WTC11 (cell line): Measurements from ENCODE around the gene S100PBP. TPM values are rescaled to one million over a fixed set of nuclear protein-coding genes. Genes with fewer than 3 reads are reported as not detected.
"Not testable (repeated sequence)": the region's sequence is repeated elsewhere in the genome, so short reads cannot be mapped to it uniquely, and the experiment has no call there.

Source experiments
- ATAC-seq: fragments of 200-7000 bp; cut with Tn5 transposase; 2 replicates; pipeline ENCODE4 v1.10.0; 2021; ENCODE audit warnings: mild to moderate bottlenecking, moderate library complexity
- CTCF ChIA-PET: fragments of 300-600 bp; sonication (Branson Sonifier 250); formaldehyde crosslinking; loops from one replicate; lab custom pipeline; 2021; ENCODE audit warnings: antibody characterized with exemption; lab: Charles Lee
- POLR2A ChIA-PET: fragments of 350-600 bp; sonication (Branson Sonifier 250); formaldehyde crosslinking; loops from one replicate; lab custom pipeline; 2021; ENCODE audit warnings: antibody characterized with exemption; lab: Charles Lee
- DNase-seq: peaks from one replicate; pipeline ENCODE4 v3.0.0; 2021; ENCODE audit warnings: low spot score
- H3K27ac Mint-ChIP-seq: 2 replicates; pipeline ENCODE4 v1.8.0; 2021; ENCODE audit warnings: mixed read lengths
- H3K27me3 Mint-ChIP-seq: 2 replicates; pipeline ENCODE4 v1.8.0; 2021; ENCODE audit warnings: low read depth, mild to moderate bottlenecking, moderate library complexity, mixed read lengths
- H3K36me3 Mint-ChIP-seq: 2 replicates; pipeline ENCODE4 v1.8.0; 2021; ENCODE audit warnings: mixed read lengths
- H3K4me1 Mint-ChIP-seq: 2 replicates; pipeline ENCODE4 v1.8.0; 2022; ENCODE audit warnings: mixed read lengths
- H3K4me3 Mint-ChIP-seq: 2 replicates; pipeline ENCODE4 v1.8.0; 2021; ENCODE audit warnings: mild to moderate bottlenecking, moderate library complexity, mixed read lengths
- H3K9me3 Mint-ChIP-seq: 2 replicates; pipeline ENCODE4 v1.8.0; 2021; ENCODE audit warnings: mixed read lengths
- CREM ChIP-seq: sonication (generic); formaldehyde crosslinking; IDR thresholded peaks from 2 replicates; pipeline ENCODE4 v1.8.1; 2022; ENCODE audit warnings: mild to moderate bottlenecking, missing genetic modification reagents, moderate library complexity
- GABPB1 ChIP-seq: sonication (generic); formaldehyde crosslinking; IDR thresholded peaks from 2 replicates; pipeline ENCODE4 v1.8.1; 2023; ENCODE audit warnings: mild to moderate bottlenecking, missing genetic modification reagents
- MXD4 ChIP-seq: fragments of 250-450 bp; sonication (Bioruptor Pico); IDR thresholded peaks from 2 replicates; pipeline ENCODE4 v1.8.0; 2021; ENCODE audit warnings: mild to moderate bottlenecking, moderate library complexity, borderline replicate concordance
- NR1H2 ChIP-seq: sonication (generic); formaldehyde crosslinking; IDR thresholded peaks from 2 replicates; pipeline ENCODE4 v1.9.0; 2021; ENCODE audit warnings: mild to moderate bottlenecking, moderate library complexity, missing genetic modification reagents
- NR3C1 ChIP-seq: sonication (generic); formaldehyde crosslinking; conservative IDR thresholded peaks from 2 replicates; pipeline ENCODE4 v1.8.1; 2023; ENCODE audit warnings: low read depth, mild to moderate bottlenecking, missing genetic modification reagents
- ZMAT4 ChIP-seq: fragments of 250-450 bp; sonication (Bioruptor Pico); IDR thresholded peaks from 2 replicates; pipeline ENCODE4 v1.9.0; 2021; ENCODE audit warnings: mild to moderate bottlenecking
- ZNF121 ChIP-seq: sonication (generic); formaldehyde crosslinking; IDR thresholded peaks from 2 replicates; pipeline ENCODE4 v1.8.0; 2023; ENCODE audit warnings: missing genetic modification reagents
- total RNA-seq: library from RNA; stranded (reverse); gene quantifications from 3 replicates; pipeline ENCODE4 v1.2.3, GENCODE V29; 2021
- TF ChIP-seq, protein P1 (sequence below): sonication (generic); formaldehyde crosslinking; IDR thresholded peaks from 2 replicates; pipeline ENCODE4 v1.8.0; 2022; ENCODE audit warnings: mild to moderate bottlenecking, missing genetic modification reagents
- TF ChIP-seq, protein P2 (sequence below): sonication (generic); formaldehyde crosslinking; IDR thresholded peaks from 2 replicates; pipeline ENCODE4 v1.8.1; 2023; ENCODE audit warnings: mild to moderate bottlenecking, missing genetic modification reagents, moderate library complexity
- TF ChIP-seq, protein P3 (sequence below): sonication (generic); formaldehyde crosslinking; IDR thresholded peaks from 2 replicates; pipeline ENCODE4 v1.8.0; 2022; ENCODE audit warnings: missing genetic modification reagents
- TF ChIP-seq, protein P4 (sequence below): sonication (generic); formaldehyde crosslinking; IDR thresholded peaks from 2 replicates; pipeline ENCODE4 v1.8.1; 2023; ENCODE audit warnings: mild to moderate bottlenecking, missing genetic modification reagents, borderline replicate concordance

The S100PBP gene
- total RNA-seq, 1 experiment from 2014 or later: 62.9 TPM

- TF ChIP-seq GABPB1 (CRISPR knock-in tag): no peak
- TF ChIP-seq ZMAT4 (CRISPR knock-in tag): no peak
- TF ChIP-seq, all 79 proteins: peak for 0
These were observed 33.6 kb upstream of the S100PBP start (continued) for GRCh38 chr1:32783851-32784250.

- ChIA-PET POLR2A (no interaction called here), CTCF (no interaction called here)
- DNase-seq (no peak), ATAC-seq (no peak)
- no peak for TF ChIP-seq CREM (CRISPR knock-in tag)
- no peak for TF ChIP-seq ZNF121 (CRISPR knock-in tag)
- no peak for TF ChIP-seq NR1H2 (CRISPR knock-in tag)
- no peak for TF ChIP-seq NR3C1 (CRISPR knock-in tag)
- no peak for TF ChIP-seq MXD4 (CRISPR knock-in tag)
- TF ChIP-seq, protein P1, sequence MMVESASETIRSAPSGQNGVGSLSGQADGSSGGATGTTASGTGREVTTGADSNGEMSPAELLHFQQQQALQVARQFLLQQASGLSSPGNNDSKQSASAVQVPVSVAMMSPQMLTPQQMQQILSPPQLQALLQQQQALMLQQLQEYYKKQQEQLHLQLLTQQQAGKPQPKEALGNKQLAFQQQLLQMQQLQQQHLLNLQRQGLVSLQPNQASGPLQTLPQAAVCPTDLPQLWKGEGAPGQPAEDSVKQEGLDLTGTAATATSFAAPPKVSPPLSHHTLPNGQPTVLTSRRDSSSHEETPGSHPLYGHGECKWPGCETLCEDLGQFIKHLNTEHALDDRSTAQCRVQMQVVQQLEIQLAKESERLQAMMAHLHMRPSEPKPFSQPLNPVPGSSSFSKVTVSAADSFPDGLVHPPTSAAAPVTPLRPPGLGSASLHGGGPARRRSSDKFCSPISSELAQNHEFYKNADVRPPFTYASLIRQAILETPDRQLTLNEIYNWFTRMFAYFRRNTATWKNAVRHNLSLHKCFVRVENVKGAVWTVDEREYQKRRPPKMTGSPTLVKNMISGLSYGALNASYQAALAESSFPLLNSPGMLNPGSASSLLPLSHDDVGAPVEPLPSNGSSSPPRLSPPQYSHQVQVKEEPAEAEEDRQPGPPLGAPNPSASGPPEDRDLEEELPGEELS (CRISPR knock-in tag): no peak
- H3K27me3 Mint-ChIP-seq: no peaks in the 10 kb centered on the region
- no peaks in the 10 kb centered on the region for H3K9me3 Mint-ChIP-seq
- peaks cover 77% of the 10 kb centered on the region for H3K36me3 Mint-ChIP-seq
- no peak overlapping the region for H3K4me3 Mint-ChIP-seq
- H3K27ac Mint-ChIP-seq: no peak overlapping the region
- H3K4me1 Mint-ChIP-seq: no peaks in the 10 kb centered on the region
These were observed 32.6 kb upstream of the S100PBP start for GRCh38 chr1:32784817-32785216.

DNA sequence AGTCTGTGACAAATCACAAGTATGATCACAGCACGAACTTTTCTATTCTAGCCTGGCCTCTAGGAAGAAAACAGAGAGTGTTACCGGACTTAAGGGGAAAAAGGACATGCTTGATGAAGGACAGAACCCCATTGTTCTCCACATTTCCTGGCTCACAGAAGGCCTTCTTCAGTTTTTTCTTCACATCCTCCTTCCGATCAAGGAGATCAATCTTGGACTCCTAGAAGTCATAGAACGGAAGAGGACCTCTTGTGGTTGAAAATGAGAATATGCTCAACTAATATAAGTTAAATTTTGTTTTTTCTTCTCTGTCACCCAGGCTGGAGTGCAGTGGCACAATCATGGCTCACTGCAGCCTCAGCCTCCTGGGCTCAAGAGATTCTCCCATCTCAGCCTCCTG is 30.6 kb upstream of the S100PBP start:
- ATAC-seq (no peak), DNase-seq (no peak)
- TF ChIP-seq, protein P2, sequence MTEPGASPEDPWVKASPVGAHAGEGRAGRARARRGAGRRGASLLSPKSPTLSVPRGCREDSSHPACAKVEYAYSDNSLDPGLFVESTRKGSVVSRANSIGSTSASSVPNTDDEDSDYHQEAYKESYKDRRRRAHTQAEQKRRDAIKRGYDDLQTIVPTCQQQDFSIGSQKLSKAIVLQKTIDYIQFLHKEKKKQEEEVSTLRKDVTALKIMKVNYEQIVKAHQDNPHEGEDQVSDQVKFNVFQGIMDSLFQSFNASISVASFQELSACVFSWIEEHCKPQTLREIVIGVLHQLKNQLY (CRISPR knock-in tag): no peak
- TF ChIP-seq, all 79 proteins: peak for 0
- Mint-ChIP-seq H3K27me3 (no peaks in the 10 kb centered on the region), H3K36me3 (peaks cover 72% of the 10 kb centered on the region), H3K27ac (no peak overlapping the region), H3K9me3 (no peaks in the 10 kb centered on the region), H3K4me3 (no peak overlapping the region), H3K4me1 (no peaks in the 10 kb centered on the region)
- CTCF ChIA-PET: interaction anchor here (0.8 to 1.0 kb wide), 2 partner anchors 14 to 73 kb away, joined by 3 read pairs; no protein-coding TSS in a partner anchor
- POLR2A ChIA-PET: no interaction called here

DNA sequence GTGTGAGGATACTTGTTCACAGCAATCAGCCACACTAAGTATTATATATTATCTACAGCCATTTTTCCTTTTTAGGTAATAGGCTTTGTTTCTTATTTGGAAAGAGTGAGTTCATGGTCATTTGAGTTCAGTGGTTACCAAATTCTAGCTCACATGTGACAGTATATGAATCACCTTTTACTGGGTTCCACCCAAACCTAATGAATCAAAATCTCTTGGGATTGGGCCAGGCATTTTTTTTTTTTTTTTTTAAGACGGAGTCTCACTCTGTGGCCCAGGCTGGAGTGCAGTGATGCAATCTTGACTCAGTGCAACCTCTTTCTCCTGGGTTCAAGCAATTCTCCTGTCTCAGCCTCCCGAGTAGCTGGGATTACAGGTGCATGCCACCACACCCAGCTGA is 28.1 kb upstream of the S100PBP start:
- H3K4me3 Mint-ChIP-seq, H3K27me3 Mint-ChIP-seq, H3K4me1 Mint-ChIP-seq, ATAC-seq, H3K9me3 Mint-ChIP-seq, H3K27ac Mint-ChIP-seq, CTCF ChIA-PET, DNase-seq: not testable (repeated sequence)
- POLR2A ChIA-PET: interaction anchor here (0.7 kb wide), 2 partner anchors 77 to 1443 kb away, joined by 3 to 4 read pairs; no protein-coding TSS in a partner anchor
- peaks cover 65% of the 10 kb centered on the region for H3K36me3 Mint-ChIP-seq

GRCh38 chr1:32791881-32792280 is 25.6 kb upstream of the S100PBP start:
- POLR2A ChIA-PET: no interaction called here
- CTCF ChIA-PET: interaction anchor here (1.2 kb wide), 1 partner anchor 79 kb away, joined by 5 read pairs; no protein-coding TSS in a partner anchor
- Mint-ChIP-seq H3K9me3 (no peaks in the 10 kb centered on the region), H3K4me3 (no peak overlapping the region), H3K27ac (no peak overlapping the region), H3K27me3 (no peaks in the 10 kb centered on the region), H3K36me3 (peaks cover 53% of the 10 kb centered on the region), H3K4me1 (no peaks in the 10 kb centered on the region)
- DNase-seq: no peak
- TF ChIP-seq, protein P3, sequence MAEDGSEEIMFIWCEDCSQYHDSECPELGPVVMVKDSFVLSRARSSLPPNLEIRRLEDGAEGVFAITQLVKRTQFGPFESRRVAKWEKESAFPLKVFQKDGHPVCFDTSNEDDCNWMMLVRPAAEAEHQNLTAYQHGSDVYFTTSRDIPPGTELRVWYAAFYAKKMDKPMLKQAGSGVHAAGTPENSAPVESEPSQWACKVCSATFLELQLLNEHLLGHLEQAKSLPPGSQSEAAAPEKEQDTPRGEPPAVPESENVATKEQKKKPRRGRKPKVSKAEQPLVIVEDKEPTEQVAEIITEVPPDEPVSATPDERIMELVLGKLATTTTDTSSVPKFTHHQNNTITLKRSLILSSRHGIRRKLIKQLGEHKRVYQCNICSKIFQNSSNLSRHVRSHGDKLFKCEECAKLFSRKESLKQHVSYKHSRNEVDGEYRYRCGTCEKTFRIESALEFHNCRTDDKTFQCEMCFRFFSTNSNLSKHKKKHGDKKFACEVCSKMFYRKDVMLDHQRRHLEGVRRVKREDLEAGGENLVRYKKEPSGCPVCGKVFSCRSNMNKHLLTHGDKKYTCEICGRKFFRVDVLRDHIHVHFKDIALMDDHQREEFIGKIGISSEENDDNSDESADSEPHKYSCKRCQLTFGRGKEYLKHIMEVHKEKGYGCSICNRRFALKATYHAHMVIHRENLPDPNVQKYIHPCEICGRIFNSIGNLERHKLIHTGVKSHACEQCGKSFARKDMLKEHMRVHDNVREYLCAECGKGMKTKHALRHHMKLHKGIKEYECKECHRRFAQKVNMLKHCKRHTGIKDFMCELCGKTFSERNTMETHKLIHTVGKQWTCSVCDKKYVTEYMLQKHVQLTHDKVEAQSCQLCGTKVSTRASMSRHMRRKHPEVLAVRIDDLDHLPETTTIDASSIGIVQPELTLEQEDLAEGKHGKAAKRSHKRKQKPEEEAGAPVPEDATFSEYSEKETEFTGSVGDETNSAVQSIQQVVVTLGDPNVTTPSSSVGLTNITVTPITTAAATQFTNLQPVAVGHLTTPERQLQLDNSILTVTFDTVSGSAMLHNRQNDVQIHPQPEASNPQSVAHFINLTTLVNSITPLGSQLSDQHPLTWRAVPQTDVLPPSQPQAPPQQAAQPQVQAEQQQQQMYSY: no peak
- TF ChIP-seq, protein P4, sequence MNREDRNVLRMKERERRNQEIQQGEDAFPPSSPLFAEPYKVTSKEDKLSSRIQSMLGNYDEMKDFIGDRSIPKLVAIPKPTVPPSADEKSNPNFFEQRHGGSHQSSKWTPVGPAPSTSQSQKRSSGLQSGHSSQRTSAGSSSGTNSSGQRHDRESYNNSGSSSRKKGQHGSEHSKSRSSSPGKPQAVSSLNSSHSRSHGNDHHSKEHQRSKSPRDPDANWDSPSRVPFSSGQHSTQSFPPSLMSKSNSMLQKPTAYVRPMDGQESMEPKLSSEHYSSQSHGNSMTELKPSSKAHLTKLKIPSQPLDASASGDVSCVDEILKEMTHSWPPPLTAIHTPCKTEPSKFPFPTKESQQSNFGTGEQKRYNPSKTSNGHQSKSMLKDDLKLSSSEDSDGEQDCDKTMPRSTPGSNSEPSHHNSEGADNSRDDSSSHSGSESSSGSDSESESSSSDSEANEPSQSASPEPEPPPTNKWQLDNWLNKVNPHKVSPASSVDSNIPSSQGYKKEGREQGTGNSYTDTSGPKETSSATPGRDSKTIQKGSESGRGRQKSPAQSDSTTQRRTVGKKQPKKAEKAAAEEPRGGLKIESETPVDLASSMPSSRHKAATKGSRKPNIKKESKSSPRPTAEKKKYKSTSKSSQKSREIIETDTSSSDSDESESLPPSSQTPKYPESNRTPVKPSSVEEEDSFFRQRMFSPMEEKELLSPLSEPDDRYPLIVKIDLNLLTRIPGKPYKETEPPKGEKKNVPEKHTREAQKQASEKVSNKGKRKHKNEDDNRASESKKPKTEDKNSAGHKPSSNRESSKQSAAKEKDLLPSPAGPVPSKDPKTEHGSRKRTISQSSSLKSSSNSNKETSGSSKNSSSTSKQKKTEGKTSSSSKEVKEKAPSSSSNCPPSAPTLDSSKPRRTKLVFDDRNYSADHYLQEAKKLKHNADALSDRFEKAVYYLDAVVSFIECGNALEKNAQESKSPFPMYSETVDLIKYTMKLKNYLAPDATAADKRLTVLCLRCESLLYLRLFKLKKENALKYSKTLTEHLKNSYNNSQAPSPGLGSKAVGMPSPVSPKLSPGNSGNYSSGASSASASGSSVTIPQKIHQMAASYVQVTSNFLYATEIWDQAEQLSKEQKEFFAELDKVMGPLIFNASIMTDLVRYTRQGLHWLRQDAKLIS (CRISPR knock-in tag): no peak
- no peak for TF ChIP-seq ZMAT4 (CRISPR knock-in tag)
- no peak for ATAC-seq

DNA sequence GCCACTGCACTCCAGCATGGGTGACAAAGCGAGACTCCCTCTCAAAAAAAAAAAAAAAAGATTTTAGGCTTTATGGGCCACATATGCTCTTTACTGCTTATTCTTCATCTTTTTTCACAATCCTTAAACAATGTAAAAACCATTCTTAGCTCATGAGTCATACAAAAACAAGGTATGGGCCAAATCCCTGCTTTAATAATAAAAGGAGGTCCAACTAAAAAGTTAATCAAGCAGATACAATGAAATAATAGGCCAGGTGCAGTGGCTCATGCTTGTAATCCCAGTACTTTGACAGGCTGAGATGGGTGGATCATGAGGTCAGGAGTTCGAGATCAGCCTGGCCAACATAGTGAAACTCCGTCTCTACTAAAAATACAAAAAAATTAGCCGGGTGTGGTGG is 21.7 kb upstream of the S100PBP start:
- H3K27ac Mint-ChIP-seq, H3K4me1 Mint-ChIP-seq, H3K4me3 Mint-ChIP-seq, H3K9me3 Mint-ChIP-seq, CTCF ChIA-PET, DNase-seq, H3K27me3 Mint-ChIP-seq, POLR2A ChIA-PET, ATAC-seq: not testable (repeated sequence)
- H3K36me3 Mint-ChIP-seq: peaks cover 62% of the 10 kb centered on the region
